HG02981 (cell line): Measurements from ENCODE around the gene CHCHD6.

Experiments used
- ATAC-seq: cut with Tn5 transposase; IDR thresholded peaks from one replicate; pipeline ENCODE4 v1.9.1; 2021; ENCODE audit warnings: mild to moderate bottlenecking, moderate library complexity; ENCODE audit not compliant: unreplicated experiment

CHCHD6 gene

DNA sequence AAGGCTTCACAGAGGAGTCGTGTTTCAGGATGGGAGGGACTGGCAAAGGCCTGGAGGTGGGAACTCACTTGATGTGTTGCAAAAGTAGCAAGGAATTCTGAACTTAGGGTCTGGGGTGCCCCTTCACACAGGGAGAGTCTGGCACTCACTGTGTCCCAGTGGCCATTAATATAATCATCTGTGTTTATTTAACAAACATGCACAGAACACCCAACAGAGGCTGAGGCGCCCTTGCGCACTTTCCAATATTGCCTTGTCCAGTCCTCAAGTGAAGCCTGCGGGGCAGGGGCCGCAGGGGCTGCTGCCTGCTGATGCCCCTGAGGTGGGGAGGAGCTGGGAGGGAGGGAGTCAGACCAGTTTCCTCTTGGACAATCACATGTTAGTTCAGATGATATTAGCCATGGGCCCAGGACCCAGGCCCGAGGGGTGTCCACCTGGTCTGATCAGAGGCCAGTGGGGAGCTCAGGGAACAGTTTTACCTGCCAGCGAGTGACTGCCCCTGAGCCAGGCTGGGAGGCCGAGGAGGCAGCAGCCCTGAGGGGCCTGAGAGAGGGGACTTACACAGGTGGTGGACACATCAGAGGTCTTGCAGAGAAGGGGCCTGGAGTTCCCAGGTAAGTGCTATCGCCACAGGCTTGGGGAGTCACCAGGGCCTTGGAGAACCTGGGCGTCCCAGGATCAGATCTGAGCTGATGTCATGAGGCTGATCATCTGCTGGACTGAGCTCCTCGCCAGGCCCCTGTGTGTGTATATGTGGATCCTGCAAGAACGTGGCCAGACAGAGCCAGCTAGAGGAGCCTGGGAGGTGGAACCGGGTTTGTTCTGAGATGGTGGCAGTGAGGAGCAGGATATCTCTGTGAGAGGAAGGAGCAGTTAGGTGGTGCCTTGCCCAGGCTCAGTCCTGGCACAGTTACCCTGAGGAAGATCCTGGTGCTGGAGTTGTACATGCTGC lies 35.3 kb upstream of the CHCHD6 start:
- ATAC-seq: no peak

- ATAC-seq: no peak
Measured at GRCh38 chr3:126671521-126671920, 32.5 kb upstream of the CHCHD6 start.

DNA sequence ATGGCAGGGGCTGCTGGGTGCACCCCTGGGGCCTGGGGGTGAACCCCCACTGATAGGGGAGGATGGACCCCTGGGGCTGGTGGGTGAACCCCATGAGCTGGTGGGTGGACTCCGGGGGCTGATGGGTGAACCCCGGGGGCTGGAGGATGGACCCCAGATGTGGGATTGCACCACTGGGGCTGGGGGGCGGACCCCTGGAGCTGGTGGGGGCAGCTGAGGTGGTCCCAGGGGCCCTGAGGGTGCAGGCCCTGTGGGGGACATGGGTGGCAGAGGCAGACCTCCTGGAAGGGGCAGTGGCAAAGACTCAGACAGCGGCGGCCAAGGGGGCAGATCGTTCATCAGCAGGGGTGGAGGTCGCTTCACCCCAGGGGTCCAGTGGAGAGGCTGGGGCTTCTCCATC lies 31.7 kb upstream of the CHCHD6 start:
- ATAC-seq: no peak

DNA sequence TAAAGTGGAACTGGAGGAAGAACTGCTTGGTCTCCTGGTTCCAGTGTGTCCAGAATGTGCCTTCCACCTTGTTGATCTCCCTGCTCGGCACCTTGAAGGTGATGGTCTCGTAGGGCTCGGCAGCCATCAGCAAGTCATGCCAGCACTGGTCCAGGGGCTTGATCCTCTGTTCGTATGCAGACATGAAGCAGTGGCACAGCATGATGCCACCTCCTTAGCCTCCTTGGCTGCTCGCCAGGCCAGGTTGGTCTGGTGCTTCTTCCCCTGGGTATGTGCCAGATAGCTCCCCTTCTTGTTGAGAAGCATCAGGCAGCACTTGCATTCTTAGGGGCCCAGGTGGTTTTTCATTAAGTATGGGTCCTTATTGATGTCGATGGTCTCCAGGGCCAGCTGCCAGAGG lies 31.3 kb upstream of the CHCHD6 start:
- ATAC-seq: no peak

GRCh38 chr3:126676919-126677705 lies 26.9 kb upstream of the CHCHD6 start:
- no peak for ATAC-seq

GRCh38 chr3:126677862-126678503 lies 26.1 kb upstream of the CHCHD6 start:
- ATAC-seq: no peak

GRCh38 chr3:126678693-126679317 lies 25.2 kb upstream of the CHCHD6 start:
- no peak for ATAC-seq

DNA sequence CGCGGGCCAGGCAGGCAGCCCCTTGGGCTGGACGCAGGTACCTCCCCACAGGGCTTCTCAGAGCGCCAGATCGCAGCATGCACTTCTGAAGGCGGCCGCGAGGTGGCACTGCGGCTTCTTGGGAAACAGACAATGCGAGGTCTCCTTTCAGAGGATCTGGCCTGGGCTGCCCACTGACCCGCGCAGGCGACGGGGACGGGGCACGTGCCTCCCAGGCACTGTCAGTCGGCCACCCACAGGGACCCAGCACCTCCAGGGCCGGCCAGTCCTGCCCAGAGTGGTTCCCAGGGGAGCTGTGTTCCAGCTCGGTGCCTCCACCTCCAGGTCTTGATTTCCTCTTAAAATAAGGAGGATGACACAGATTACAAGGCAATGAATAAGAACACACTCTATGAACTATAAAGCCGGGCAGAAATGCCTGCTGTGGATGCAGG lies 24.7 kb upstream of the CHCHD6 start:
- ATAC-seq: no peak

GRCh38 chr3:126679831-126680666 lies 24.0 kb upstream of the CHCHD6 start:
- no peak for ATAC-seq

DNA sequence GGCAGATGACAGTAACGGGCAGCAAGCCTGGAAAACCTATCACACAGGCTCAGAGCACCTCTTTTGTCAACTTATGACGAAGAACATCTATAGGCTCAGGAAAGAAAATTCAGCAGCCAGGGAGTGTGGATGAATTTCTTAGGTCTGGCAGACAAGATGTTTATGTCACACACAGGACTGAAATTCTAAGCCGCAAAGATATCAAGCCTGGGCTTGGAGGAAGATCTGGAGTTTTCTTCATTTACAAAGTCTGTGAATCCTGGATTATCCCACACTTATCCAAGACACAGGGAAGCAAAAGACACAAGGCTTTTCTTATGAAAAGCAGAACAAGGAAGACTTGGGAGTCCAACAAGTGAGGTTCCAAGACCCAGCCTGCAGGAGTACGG lies 23.4 kb upstream of the CHCHD6 start:
- ATAC-seq: no peak

DNA sequence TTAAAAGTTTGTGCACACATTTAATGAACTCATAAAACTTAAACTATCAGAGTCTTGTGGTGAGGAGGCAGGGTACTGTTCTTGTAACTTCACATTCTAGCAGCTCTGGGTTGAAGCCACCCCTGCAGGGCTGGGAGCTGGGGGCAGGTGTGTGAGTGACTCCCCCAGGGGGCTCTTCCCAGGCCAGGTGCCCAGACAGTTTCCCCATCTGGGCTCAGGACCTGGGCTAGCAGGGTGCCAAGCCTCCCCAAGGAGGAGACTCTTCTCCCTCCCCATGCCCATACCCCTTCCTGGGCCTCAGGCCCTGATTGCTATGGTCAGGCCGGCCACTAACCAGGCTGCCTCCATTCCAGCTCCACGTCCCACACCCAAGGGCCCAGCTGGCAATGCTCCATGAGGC lies 22.0 kb upstream of the CHCHD6 start:
- no peak for ATAC-seq

GRCh38 chr3:126683069-126683468 lies 21.0 kb upstream of the CHCHD6 start:
- ATAC-seq: no peak

DNA sequence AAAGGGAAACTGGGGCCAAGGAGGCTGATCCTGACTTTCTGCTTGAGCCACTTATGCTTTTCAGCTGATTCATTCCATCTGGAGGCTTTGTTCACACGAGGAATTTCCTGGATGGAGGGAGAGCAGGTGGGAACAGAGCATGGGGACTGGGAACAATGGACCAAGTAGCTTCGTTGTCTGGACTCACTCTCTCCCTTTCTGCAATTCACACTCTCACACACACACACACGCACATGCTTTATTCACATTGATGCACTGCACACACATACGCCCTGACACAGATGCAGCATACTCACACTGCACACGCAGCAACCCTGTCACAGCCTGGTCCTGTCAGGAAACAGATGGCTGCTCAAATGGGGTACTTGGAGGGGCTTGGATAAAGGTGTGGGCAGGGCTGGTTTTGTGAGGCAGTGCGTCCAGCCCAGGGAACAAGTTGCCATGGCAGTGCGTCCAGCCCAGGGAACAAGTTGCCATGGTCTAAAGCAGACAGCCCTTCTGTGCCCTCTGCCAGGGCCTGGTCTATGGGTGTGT lies 19.8 kb upstream of the CHCHD6 start:
- no peak for ATAC-seq

DNA sequence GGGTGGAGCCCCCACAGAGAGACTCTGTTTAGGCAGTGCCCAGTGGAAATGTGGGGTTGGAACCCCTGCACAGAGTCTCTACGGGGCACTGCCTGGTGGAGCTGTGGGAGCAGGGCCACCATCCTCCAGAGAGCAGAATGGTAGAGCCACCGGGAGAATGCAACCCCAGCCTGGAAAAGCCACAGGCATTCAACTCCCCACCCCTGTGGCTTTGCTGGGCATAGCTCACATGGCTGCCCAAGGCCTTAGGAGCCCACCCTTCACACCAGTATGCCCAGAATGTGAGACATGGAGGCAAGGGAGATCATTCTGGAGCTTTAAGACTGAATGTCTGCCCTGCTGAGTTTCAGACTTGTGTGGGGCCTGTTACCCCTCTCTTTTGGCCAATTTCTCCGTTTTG lies 19.0 kb upstream of the CHCHD6 start:
- no peak for ATAC-seq

- no peak for ATAC-seq
Measured at GRCh38 chr3:126685493-126685892, 18.5 kb upstream of the CHCHD6 start.

GRCh38 chr3:126691765-126692164 lies 12.3 kb upstream of the CHCHD6 start:
- no peak for ATAC-seq

DNA sequence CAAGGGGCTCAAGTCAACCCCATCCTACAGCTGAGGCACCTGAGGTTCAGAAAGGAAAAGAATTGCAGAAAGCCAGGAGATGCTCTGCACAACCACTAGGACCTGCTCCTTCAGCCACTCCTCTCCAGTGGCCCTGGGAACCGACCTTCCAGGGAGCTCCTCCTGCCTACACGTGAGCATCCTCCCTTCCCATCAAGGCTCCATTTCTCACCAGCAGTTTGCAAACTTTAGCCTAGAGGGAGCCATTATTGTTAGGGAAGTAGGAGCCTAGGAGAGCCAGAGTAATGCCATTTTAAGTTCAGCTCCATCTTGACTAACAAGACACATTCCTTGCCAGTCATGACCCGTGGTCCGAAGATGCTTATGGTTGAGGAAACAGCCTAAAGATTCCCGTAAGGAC lies 11.2 kb upstream of the CHCHD6 start:
- ATAC-seq: no peak

DNA sequence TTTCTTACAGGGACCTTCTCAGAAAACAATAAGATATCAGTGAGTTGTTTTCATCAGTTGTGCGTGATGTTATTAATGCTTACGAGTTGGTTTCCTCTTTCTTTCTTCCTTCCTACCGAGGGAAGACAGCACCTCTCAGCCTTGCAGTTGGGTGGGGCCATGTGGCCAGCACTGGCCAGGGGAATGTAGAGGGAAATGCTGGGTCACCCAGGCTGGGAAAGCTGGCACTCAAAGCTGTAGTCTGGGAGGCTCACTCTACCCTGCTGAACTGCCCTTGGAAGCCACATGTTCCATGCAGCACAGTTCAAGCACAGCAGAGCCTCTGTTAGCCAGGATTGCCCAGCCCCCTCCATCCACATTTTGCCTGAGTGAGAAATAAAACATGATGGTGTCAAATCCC lies 10.1 kb upstream of the CHCHD6 start:
- no peak for ATAC-seq

DNA sequence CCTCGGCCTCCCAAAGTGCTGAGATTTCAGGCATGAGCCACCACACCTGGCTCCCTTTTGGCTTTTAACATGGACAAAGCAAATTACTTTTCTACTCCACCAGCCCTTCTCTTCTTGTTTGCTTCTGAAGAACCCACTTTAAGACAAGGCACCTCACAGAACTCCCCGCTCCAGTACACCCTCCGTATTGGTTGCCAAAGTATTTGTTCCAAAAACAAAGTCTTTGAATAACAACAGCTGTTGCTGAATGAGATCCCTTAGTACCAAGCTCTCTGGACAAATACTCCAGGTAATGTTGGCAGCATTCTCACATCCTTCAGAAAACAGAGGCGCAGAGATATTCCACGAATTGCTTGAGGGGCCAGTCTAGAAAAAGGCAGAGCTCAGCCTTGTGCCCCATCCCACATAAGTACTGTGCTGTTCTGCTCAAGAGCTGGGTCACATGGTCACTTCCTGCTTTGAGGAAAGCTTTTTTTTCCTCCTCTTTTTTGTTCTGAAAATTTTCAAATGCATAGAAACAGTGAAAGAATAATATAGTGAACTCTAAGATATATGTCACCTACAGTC lies 7.3 kb upstream of the CHCHD6 start:
- no peak for ATAC-seq

DNA sequence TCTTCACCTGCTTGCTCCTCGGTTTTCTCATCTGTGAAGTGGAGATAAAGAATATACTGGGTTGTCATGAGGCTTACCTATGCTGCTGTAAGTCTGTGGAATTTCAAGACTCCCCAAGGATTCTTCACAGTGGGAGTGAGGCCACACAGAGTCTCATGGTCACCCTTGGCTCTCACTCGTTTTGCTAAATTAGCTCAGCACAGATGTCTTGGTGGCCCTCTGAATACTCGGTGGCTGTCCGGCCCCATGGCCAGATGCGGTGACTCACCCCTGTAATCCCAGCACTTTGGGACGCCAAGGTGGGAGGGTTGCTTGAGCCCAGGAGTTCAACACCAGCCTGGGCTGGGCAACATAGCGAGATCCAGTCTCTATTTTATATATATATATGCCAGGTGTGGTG lies 5.0 kb upstream of the CHCHD6 start:
- no peak for ATAC-seq
